Uterus (tissue), 4 donors: Measurements from ENCODE around the gene TGFBR3L. TPM values are rescaled to one million over a fixed set of nuclear protein-coding genes. Genes with fewer than 3 reads are reported as not detected.

Source experiments
- DNase-seq, 2 donors: peaks; one replicate each; pipeline ENCODE4 v3.0.0-alpha.2; 2019 to 2020
- H3K27ac ChIP-seq, 2 donors: fragments of 200-600 bp; sonication (generic); 1 replicate in 1 of 2; 2 replicates in 1 of 2; pipeline ENCODE4 v1.5.1; 2016 to 2018
- H3K27me3 ChIP-seq, 2 donors: fragments of 200-600 bp; sonication (generic); one replicate each; pipeline ENCODE4 v1.5.1; 2018 to 2019; ENCODE audit warnings: control low read depth in 1 of 2
- H3K36me3 ChIP-seq, 2 donors: fragments of 200-600 bp; sonication (generic); one replicate each; pipeline ENCODE4 v1.5.1; 2019; ENCODE audit warnings: control low read depth in 1 of 2
- H3K4me1 ChIP-seq, 2 donors: fragments of 200-600 bp; sonication (generic); one replicate each; pipeline ENCODE4 v1.5.1; 2018 to 2019; ENCODE audit warnings: control low read depth in 1 of 2
- H3K4me3 ChIP-seq, 2 donors: fragments of 200-600 bp; sonication (generic); 1 replicate in 1 of 2; 2 replicates in 1 of 2; pipeline ENCODE4 v1.5.1; 2018 to 2019; ENCODE audit warnings: mild to moderate bottlenecking in 1 of 2
- H3K9me3 ChIP-seq, 2 donors: fragments of 200-600 bp; sonication (generic); one replicate each; pipeline ENCODE4 v1.5.1; 2019; ENCODE audit warnings: control low read depth in 1 of 2
- CTCF ChIP-seq, 4 experiments: fragments of 200-600 bp in 2 of 4; fragments of 450-650 bp in 2 of 4; sonication (generic) in 2 of 4; IDR thresholded peaks; one replicate each; pipeline ENCODE4 v1.5.1; 2016 to 2019; ENCODE audit warnings: antibody characterized with exemption in 4 of 4, mild to moderate bottlenecking in 2 of 4, moderate library complexity in 1 of 4
- POLR2A ChIP-seq, 2 donors: fragments of 450-650 bp; IDR thresholded peaks; one replicate each; pipeline ENCODE4 v1.6.1; 2016; ENCODE audit warnings: antibody characterized with exemption in 2 of 2, mild to moderate bottlenecking in 1 of 2, moderate library complexity in 1 of 2
- intact Hi-C: fragments of 100-400 bp; cut with DNase I; formaldehyde crosslinking; loops from one replicate; pipeline ENCODE4 v1.15.1; 2023; ENCODE audit warnings: low total_unique reads
- total RNA-seq, 4 donors: library from RNA; depleted of rRNA in 3 of 4; stranded (reverse); fragments of >200 nt in 3 of 4; gene quantifications; one replicate each; pipeline versions ENCODE4 v1.1.0 to v1.2.4, GENCODE V29; 2014 to 2023
- donor health status: DM: yes; HTN: yes; CAD: no.

The TGFBR3L gene
- total RNA-seq, 4 donors from 2014 or later, result 5.2 TPM; not detected in 3

GRCh38 chr19:7968008-7968795 lies 53.6 kb downstream of the TGFBR3L start:
- Histone ChIP-seq H3K36me3 (no peaks in the 10 kb centered on the region), H3K4me3 (no peak overlapping the region), H3K9me3 (no peaks in the 10 kb centered on the region), H3K27ac (no peak overlapping the region), H3K4me1 (no peaks in the 10 kb centered on the region), H3K27me3 (no peaks in the 10 kb centered on the region)
- DNase-seq, result no peak
- intact Hi-C loops, result no loop called here
- TF ChIP-seq CTCF (IDR thresholded peaks at IDR 0.05) (no peak), POLR2A (IDR thresholded peaks at IDR 0.05) (no peak)

Other genes with a start within 250 kb of the TGFBR3L start
- not detected for gene RETN, start 245.8 kb upstream of the TGFBR3L start, total RNA-seq
- under 1 TPM in 1 of 4 donors, not detected in 3; 0.67 TPM for gene MCEMP1, start 237.7 kb upstream of the TGFBR3L start, total RNA-seq
- gene TRAPPC5, start 234.0 kb upstream of the TGFBR3L start, total RNA-seq, result 100 to 1,000 TPM in 1 of 4 donors, 10 to 100 TPM in 3; 12.4 to 156 (median 41.0) TPM
- under 1 TPM in 1 of 4 donors, not detected in 3; 0.28 TPM for gene FCER2, start 212.7 kb upstream of the TGFBR3L start, total RNA-seq
- not detected for gene CLEC4G, start 182.7 kb upstream of the TGFBR3L start, total RNA-seq
- gene CD209, start 167.3 kb upstream of the TGFBR3L start, total RNA-seq, result 10 to 100 TPM in 1 of 4 donors, 1 to 10 TPM in 2, not detected in 1; 2.6 to 14.4 (median 8.8) TPM
- gene CLEC4M, start 151.6 kb upstream of the TGFBR3L start, total RNA-seq, result under 1 TPM in 1 of 4 donors, not detected in 3; 0.62 TPM
- 10 to 100 TPM in 3 of 4 donors, 1 to 10 TPM in 1; 9.1 to 14.9 (median 12.4) TPM for gene EVI5L, start 84.6 kb upstream of the TGFBR3L start, total RNA-seq
- under 1 TPM in 2 of 4 donors, not detected in 2; 0.35 to 0.85 TPM for gene PRR36, start 40.4 kb upstream of the TGFBR3L start, total RNA-seq
- 1 to 10 TPM in 1 of 4 donors, under 1 TPM in 1, not detected in 2; 0.15 to 2.1 TPM for gene LRRC8E, start 26.3 kb upstream of the TGFBR3L start, total RNA-seq
- 10 to 100 TPM in 2 of 4 donors, 1 to 10 TPM in 1, under 1 TPM in 1; 0.59 to 40.2 (median 9.4) TPM for gene MAP2K7, start 11.0 kb upstream of the TGFBR3L start, total RNA-seq
- gene SNAPC2, start 5.5 kb downstream of the TGFBR3L start, total RNA-seq, result 10 to 100 TPM; 11.8 to 66.8 (median 19.0) TPM
- 10 to 100 TPM in 2 of 4 donors, 1 to 10 TPM in 1, not detected in 1; 7.2 to 47.1 (median 14.9) TPM for gene CTXN1, start 11.3 kb downstream of the TGFBR3L start, total RNA-seq
- 100 to 1,000 TPM in 1 of 4 donors, 10 to 100 TPM in 3; 41.1 to 117 (median 62.9) TPM for gene TIMM44, start 28.8 kb downstream of the TGFBR3L start, total RNA-seq
- gene ELAVL1, start 90.8 kb downstream of the TGFBR3L start, total RNA-seq, result 10 to 100 TPM; 14.1 to 71.7 (median 39.3) TPM
- gene CCL25, start 137.9 kb downstream of the TGFBR3L start, total RNA-seq, result not detected
- 10 to 100 TPM in 1 of 4 donors, under 1 TPM in 1, not detected in 2; 0.06 to 32.8 TPM for gene FBN3, start 234.8 kb downstream of the TGFBR3L start, total RNA-seq